Measurements from ENCODE around the gene C4A.
A peak's percentile ranks its signal among the peaks of the same experiment; 100 is the strongest.

Gene C4A

DNA sequence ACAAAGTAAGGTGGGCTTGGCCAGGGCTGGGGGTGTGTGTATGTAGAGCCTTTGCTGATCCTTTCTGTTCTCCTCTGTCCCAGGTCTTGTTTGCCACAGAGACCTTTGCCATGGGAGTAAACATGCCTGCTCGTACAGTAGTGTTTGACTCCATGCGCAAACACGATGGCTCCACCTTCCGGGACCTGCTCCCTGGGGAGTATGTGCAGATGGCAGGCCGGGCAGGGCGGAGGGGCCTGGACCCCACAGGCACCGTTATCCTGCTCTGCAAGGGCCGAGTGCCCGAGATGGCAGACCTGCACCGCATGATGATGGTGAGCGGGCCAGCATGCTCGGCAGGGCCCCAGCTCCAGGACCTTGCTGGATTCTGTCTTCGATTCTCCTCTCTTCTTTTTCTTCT is 16.2 kb upstream of the C4A start:
- Histone ChIP-seq H3K9ac (ENCODE audit: low read depth, low read length) (no peak overlapping the region), H3K4me1 (ENCODE audit: control insufficient read depth, insufficient read depth, low read length) (no peaks in the 10 kb centered on the region), H3K36me3 (ENCODE audit: control insufficient read depth, insufficient read depth, low read length) (peaks cover 68% of the 10 kb centered on the region), H3K4me3 (ENCODE audit: low read depth, low read length) (no peak overlapping the region), H3K9me3 (ENCODE audit: control insufficient read depth, insufficient read depth, low read length) (no peaks in the 10 kb centered on the region), H3K27me3 (ENCODE audit: control insufficient read depth, insufficient read depth, low read length) (no peaks in the 10 kb centered on the region)

DNA sequence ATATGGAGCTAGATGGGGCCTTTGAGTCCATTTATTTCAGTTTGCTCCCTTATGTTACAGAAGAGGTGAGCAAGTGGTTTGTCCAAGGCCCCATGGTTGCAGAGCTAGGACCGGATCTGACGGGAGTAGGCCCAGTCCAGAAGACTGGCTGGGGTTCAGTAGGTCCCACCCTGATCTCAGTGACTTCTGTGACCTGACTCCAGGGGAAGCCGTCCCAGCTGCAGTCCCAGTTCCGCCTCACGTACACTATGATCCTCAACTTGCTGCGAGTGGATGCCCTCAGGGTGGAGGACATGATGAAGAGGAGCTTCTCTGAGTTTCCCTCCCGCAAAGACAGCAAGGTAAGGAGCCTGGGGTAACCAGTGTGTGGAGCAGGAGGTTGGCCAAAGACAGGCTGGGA is 15.4 kb upstream of the C4A start:
- H3K9ac ChIP-seq (ENCODE audit: low read depth, low read length): no peak overlapping the region
- H3K9me3 ChIP-seq (ENCODE audit: control insufficient read depth, insufficient read depth, low read length): no peaks in the 10 kb centered on the region
- H3K36me3 ChIP-seq (ENCODE audit: control insufficient read depth, insufficient read depth, low read length): peaks cover 61% of the 10 kb centered on the region
- no peak overlapping the region for H3K4me3 ChIP-seq (ENCODE audit: low read depth, low read length)
- no peaks in the 10 kb centered on the region for H3K27me3 ChIP-seq (ENCODE audit: control insufficient read depth, insufficient read depth, low read length)
- H3K4me1 ChIP-seq (ENCODE audit: control insufficient read depth, insufficient read depth, low read length): no peaks in the 10 kb centered on the region

DNA sequence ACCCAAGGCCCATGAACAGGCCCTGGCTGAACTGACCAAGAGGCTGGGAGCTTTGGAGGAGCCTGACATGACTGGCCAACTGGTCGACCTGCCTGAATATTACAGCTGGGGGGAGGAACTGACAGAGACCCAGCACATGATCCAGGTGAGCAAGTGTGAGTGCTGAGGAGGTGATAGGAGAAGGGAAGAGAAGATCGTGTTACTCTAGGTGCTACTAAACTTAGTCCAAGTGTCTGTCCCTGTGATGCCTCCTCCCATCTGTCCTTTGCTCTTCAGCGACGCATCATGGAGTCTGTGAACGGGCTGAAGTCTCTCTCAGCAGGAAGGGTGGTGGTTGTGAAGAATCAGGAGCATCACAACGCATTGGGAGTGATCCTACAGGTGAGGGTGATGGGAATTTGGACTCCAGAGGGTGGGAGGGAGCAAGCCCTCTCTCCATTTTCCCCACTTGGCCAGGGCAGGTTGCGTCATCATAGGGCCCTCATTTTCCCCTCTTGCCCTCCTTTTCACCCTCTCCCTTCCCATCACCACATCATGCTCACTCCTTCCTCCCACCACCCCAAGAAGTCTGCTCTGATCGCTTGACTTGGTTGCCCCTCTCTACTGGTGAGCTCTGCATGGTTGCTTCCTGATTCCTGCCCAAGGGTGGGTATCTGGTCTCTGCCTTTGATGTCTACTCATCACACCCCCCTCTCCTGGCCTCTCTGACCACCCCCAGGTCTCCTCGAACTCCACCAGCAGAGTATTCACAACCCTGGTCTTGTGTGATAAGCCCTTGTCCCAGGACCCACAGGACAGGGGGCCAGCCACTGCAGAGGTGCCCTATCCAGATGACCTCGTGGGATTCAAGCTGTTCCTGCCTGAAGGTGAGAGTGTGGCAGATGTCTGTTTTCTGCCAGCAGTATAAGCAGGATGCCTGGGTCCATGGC is 14.6 kb upstream of the C4A start:
- Histone ChIP-seq H3K27me3 (ENCODE audit: control insufficient read depth, insufficient read depth, low read length) (no peaks in the 10 kb centered on the region), H3K36me3 (ENCODE audit: control insufficient read depth, insufficient read depth, low read length) (peaks cover 54% of the 10 kb centered on the region), H3K4me3 (ENCODE audit: low read depth, low read length) (no peak overlapping the region), H3K9ac (ENCODE audit: low read depth, low read length) (no peak overlapping the region), H3K4me1 (ENCODE audit: control insufficient read depth, insufficient read depth, low read length) (no peaks in the 10 kb centered on the region), H3K9me3 (ENCODE audit: control insufficient read depth, insufficient read depth, low read length) (no peaks in the 10 kb centered on the region)

DNA sequence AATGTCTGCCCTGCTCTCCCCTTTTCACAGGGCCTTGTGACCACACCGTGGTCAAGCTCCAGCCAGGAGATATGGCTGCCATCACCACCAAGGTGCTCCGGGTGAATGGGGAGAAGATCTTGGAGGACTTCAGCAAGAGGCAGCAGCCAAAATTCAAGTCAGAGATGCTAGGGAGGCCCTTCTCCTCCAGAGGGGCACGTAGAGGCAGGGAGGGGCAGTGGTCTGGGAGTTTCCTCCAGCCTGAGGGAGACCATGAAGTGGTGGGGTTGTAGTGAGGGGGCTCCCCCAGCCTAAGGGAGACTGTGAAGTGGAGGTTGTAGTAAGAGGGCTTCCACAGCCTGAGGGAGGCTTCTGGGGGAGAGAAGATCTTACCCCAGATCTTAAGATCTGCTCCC is 13.9 kb upstream of the C4A start:
- Histone ChIP-seq H3K27me3 (ENCODE audit: control insufficient read depth, insufficient read depth, low read length) (no peaks in the 10 kb centered on the region), H3K9ac (ENCODE audit: low read depth, low read length) (no peak overlapping the region), H3K9me3 (ENCODE audit: control insufficient read depth, insufficient read depth, low read length) (no peaks in the 10 kb centered on the region), H3K36me3 (ENCODE audit: control insufficient read depth, insufficient read depth, low read length) (peaks cover 48% of the 10 kb centered on the region), H3K4me3 (ENCODE audit: low read depth, low read length) (no peak overlapping the region), H3K4me1 (ENCODE audit: control insufficient read depth, insufficient read depth, low read length) (peaks cover 2% of the 10 kb centered on the region)

DNA sequence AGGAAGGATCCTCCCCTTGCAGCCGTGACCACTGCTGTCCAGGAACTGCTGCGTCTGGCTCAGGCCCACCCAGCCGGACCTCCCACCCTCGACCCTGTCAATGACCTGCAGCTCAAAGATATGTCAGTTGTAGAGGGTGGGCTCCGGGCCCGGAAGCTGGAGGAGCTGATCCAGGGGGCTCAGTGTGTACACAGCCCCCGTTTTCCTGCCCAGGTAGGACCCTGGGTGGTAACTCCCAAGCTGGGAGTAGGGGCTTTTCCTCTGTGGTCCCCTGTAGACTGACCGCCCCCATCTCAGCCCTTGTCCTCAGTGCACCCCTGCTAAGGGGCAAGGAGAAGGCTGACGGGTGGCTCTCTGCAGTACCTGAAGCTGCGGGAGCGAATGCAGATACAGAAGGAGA is 13.5 kb upstream of the C4A start:
- H3K4me1 ChIP-seq (ENCODE audit: control insufficient read depth, insufficient read depth, low read length): peaks cover 3% of the 10 kb centered on the region
- H3K9ac ChIP-seq (ENCODE audit: low read depth, low read length): no peak overlapping the region
- H3K36me3 ChIP-seq (ENCODE audit: control insufficient read depth, insufficient read depth, low read length): peaks cover 46% of the 10 kb centered on the region
- no peaks in the 10 kb centered on the region for H3K9me3 ChIP-seq (ENCODE audit: control insufficient read depth, insufficient read depth, low read length)
- no peak overlapping the region for H3K4me3 ChIP-seq (ENCODE audit: low read depth, low read length)
- no peaks in the 10 kb centered on the region for H3K27me3 ChIP-seq (ENCODE audit: control insufficient read depth, insufficient read depth, low read length)

DNA sequence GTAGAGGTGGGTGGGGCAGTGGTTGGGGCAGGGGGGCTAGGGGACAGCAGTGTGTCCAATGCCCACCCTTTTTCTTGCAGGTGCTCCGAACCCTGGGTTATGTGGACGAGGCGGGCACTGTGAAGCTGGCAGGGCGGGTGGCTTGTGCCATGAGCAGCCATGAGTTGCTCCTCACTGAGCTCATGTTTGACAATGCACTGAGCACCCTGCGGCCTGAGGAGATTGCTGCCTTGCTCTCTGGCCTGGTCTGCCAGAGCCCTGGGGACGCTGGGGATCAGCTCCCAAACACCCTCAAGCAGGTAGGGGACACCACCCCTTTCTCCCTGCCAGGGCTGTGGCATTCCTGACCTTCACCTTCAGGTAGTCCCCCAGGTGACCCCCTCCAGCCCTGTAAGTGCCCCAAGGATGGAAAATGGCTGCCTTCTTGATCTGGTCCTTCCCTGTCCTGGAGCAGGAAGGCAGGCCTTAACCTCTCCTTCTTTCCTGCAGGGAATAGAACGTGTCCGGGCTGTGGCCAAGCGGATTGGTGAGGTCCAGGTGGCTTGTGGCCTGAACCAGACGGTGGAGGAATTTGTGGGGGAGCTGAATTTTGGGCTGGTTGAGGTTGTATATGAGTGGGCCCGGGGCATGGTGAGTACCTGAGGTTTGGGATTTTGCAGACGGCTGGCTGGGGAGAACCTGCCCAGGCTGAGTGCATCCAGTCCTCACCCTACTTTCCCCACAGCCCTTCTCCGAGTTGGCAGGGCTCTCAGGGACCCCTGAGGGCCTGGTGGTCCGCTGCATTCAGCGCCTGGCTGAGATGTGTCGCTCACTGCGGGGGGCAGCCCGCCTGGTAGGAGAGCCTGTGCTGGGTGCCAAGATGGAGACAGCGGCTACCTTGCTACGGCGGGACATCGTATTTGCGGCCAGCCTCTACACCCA is 12.8 kb upstream of the C4A start:
- Histone ChIP-seq H3K9ac (ENCODE audit: low read depth, low read length) (no peak overlapping the region), H3K36me3 (ENCODE audit: control insufficient read depth, insufficient read depth, low read length) (peaks cover 39% of the 10 kb centered on the region), H3K4me3 (ENCODE audit: low read depth, low read length) (no peak overlapping the region), H3K27me3 (ENCODE audit: control insufficient read depth, insufficient read depth, low read length) (no peaks in the 10 kb centered on the region), H3K4me1 (ENCODE audit: control insufficient read depth, insufficient read depth, low read length) (peaks cover 3% of the 10 kb centered on the region), H3K9me3 (ENCODE audit: control insufficient read depth, insufficient read depth, low read length) (no peaks in the 10 kb centered on the region)

DNA sequence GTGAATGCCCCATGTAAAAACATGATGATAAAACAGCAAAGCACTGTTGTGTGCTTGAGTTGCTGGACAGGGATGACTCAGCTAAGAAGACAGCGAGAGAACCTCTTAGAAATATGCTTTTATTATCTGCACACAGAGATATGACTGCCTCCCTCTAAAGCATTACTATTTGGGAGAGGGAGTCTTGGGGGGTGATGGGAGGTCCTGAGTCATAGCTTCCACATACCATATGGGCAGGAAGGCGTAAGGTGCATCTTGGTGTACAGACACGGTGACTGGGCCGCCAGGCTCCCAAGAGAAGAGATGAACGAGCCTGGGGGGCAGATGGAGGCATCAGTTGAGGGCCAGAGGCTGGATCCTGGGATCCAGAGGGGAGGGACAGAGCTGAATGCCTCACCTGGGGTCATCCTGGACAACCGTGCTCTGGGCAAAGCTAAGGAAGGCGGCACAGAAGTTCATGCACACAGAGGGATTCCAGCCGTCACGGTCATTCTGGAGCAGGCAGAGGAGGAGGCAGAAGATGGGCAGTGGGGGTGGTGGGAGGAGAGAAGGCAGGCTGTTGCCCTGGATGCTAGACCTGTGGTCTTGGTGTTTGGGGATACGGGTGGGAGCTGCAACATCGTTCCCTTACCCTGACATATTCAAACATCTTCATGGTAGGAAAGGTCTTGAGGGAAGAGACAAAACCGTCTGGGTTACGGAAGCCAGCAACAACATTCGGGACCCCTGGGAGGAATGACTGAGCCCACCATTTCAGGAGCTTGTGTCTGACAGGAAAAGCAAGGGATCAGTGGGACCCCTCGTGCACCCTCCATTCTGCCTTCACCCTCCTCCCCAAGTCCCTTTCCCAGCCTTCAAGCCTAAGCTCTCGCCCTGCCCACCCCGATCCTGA is 11.9 kb upstream of the C4A start:
- Histone ChIP-seq H3K9me3 (ENCODE audit: control insufficient read depth, insufficient read depth, low read length) (no peaks in the 10 kb centered on the region), H3K36me3 (ENCODE audit: control insufficient read depth, insufficient read depth, low read length) (peaks cover 36% of the 10 kb centered on the region), H3K4me3 (ENCODE audit: low read depth, low read length) (no peak overlapping the region), H3K27me3 (ENCODE audit: control insufficient read depth, insufficient read depth, low read length) (no peaks in the 10 kb centered on the region), H3K4me1 (ENCODE audit: control insufficient read depth, insufficient read depth, low read length) (peaks cover 3% of the 10 kb centered on the region), H3K9ac (ENCODE audit: low read depth, low read length) (no peak overlapping the region)

DNA sequence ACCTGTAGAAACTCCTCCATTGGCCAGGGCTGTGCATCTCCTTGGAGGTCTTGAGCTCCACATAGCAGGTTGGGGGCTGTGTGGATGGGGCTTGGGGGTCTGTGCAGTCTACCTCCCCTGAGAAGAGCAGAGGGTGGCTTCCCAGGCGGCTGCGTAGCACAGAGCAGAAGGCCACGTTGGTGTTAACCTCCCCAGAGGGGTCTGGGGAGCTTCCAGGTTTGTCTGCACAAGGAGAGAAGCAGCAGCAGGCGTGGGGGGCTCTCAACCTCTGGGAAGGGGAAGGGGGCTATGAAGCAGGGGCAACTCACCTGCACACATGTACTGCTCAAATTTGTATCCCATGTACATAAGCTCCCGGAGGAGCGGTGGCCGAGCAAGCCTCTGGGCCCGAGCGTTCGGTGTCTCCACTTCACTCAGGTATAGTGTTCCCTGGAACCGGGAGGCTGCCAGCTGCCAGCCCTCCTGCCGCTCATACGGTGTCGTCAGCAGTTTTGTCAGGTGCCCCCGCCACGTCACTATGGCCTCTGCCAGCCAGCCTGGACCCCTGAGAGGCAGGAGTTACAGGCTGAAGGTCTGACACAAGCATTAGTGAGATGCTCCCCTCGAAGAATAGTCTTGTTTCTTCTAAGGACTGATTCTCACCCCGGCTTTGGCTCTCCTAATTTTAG is 11.1 kb upstream of the C4A start:
- H3K4me3 ChIP-seq (ENCODE audit: low read depth, low read length): no peak overlapping the region
- H3K9ac ChIP-seq (ENCODE audit: low read depth, low read length): no peak overlapping the region
- H3K27me3 ChIP-seq (ENCODE audit: control insufficient read depth, insufficient read depth, low read length): no peaks in the 10 kb centered on the region
- H3K36me3 ChIP-seq (ENCODE audit: control insufficient read depth, insufficient read depth, low read length): peaks cover 33% of the 10 kb centered on the region
- H3K9me3 ChIP-seq (ENCODE audit: control insufficient read depth, insufficient read depth, low read length): no peaks in the 10 kb centered on the region
- peaks cover 3% of the 10 kb centered on the region for H3K4me1 ChIP-seq (ENCODE audit: control insufficient read depth, insufficient read depth, low read length)

DNA sequence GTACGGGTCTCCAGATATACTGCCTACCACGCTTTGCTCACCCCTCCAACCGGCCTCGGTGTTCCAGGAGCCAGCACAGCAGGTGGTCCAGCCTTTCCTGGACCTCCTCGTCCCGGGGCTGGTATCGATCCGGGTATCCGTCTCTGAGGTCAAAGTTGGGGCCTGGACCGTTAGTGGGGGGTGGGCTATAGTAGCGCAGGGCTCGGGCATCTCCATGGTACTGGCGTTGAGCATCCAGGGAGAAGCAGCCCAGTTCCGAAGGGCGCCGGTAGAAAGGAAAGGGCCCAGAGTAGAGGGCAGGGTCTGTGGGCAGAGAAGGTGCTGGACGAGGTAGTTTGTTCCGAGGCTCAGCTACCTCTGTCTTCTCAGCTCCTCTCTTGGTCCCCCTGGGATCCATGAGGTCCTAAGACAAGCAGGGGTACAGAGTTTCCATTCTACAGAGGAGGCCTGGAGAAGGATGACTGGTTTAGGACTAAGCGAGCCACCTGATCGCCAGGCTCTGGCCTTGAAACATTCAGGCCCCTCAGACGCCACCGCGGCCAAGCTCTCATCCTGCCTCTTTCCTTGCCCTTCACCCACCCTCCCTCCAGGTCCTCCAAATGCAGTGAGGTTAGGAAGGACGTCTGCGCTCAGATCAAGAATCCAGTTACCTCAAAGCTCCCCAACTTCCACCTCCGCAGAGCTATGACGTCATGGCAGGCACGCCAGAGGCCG is 10.4 kb upstream of the C4A start:
- H3K36me3 ChIP-seq (ENCODE audit: control insufficient read depth, insufficient read depth, low read length): peaks cover 30% of the 10 kb centered on the region
- no peaks in the 10 kb centered on the region for H3K9me3 ChIP-seq (ENCODE audit: control insufficient read depth, insufficient read depth, low read length)
- peak overlapping the region; percentile 68 for H3K9ac ChIP-seq (ENCODE audit: low read depth, low read length)
- H3K4me3 ChIP-seq (ENCODE audit: low read depth, low read length): peak overlapping the region; percentile 69
- H3K4me1 ChIP-seq (ENCODE audit: control insufficient read depth, insufficient read depth, low read length): peaks cover 3% of the 10 kb centered on the region
- no peaks in the 10 kb centered on the region for H3K27me3 ChIP-seq (ENCODE audit: control insufficient read depth, insufficient read depth, low read length)

DNA sequence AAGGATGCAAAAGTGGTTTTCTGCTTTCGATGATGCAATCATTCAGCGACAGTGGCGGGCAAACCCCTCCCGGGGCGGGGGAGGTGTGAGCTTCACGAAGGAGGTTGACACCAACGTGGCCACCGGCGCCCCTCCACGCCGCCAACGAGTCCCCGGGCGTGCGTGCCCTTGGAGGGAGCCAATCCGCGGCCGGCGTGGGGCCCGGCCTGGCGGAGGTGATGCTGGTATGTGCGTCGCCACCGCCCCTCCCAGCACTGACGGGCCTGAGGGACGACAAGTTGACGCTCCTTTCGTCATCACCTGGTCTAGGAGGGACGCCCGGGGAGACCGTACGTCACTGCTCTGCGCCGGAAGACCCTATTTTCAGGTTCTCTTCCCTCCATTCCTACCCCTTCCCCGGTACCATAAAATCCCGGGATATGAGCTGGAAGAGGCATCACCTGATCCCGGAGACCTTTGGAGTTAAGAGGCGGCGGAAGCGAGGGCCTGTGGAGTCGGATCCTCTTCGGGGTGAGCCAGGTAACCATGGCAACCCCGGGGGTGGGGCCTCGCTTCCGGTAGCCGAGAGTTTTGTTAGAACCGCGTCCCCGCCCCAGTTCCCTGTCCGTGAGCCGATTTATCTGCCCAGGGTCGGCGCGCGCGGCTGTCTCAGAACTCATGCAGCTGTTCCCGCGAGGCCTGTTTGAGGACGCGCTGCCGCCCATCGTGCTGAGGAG is 9.7 kb upstream of the C4A start, which contains the start of gene DXO:
TSS of gene DXO (minus strand) at position 146 of the 716 bp plus-strand sequence. CDS start 463 bp downstream, outside the sequence.
- Histone ChIP-seq H3K4me3 (ENCODE audit: low read depth, low read length) (peak within 1 kb of the TSS; percentile 69), H3K9me3 (ENCODE audit: control insufficient read depth, insufficient read depth, low read length) (no peaks in the 10 kb centered on the region), H3K9ac (ENCODE audit: low read depth, low read length) (peak within 1 kb of the TSS; percentile 68), H3K4me1 (ENCODE audit: control insufficient read depth, insufficient read depth, low read length) (peaks cover 3% of the 10 kb centered on the region), H3K36me3 (ENCODE audit: control insufficient read depth, insufficient read depth, low read length) (peaks cover 23% of the 10 kb centered on the region), H3K27me3 (ENCODE audit: control insufficient read depth, insufficient read depth, low read length) (no peaks in the 10 kb centered on the region)

Data from iPS-15b (cell line).